C4-2B (cell line): ENCODE results near the gene OPCML.

ENCODE experiments used
- H3K27ac ChIP-seq: fragments of 450-650 bp; 2 replicates; pipeline ENCODE4 v1.5.1; 2017
- CTCF ChIP-seq: fragments of 450-650 bp; conservative IDR thresholded peaks from 2 replicates; pipeline ENCODE4 v1.5.1; 2017; ENCODE audit warnings: mild to moderate bottlenecking
- ZFX ChIP-seq: fragments of 450-650 bp; IDR thresholded peaks from 2 replicates; pipeline ENCODE4 v1.6.1; 2017

The OPCML gene

DNA sequence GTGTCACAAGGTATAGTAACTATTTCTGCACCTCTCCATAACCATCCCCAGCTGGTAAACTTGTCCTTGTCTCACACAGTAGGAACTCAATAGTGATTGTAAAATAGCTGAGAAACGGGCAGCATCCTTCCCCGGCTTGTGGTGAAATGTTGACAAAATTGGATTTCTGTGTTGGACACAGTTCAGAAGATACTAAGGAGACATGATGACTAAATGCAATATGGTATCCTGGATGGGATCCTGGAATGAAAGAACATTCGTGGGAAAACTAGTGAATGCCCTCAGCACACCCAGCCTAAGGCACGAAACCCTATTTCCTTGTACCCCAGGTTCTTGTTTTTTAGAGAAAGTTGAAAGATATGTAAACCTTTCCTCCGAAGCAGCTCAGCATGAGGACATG is 18.8 kb upstream of the OPCML start:
- no peak overlapping the region for H3K27ac ChIP-seq
- no peak for TF ChIP-seq CTCF

DNA sequence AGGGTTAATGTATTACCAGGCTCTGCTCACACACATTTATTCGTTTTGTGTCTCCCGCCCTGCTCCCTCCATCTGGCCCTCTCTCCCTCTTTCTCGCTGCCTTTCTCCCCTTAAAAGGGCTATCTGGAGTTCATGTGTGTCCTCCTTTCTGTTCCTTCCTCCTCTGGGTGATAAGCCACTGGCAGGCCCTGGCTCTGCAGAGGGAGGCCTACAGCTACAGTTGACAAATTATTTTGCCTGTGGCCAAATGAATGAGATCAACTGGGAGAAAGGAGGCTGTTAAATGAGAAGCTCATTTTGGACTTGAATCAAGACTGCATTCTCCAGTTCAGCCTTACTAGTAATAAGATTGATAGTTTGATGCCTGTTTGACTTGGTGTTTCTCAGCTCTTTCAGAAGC is 17.5 kb upstream of the OPCML start:
- H3K27ac ChIP-seq = no peak overlapping the region
- TF ChIP-seq CTCF = no peak
- TF ChIP-seq ZFX = no peak

DNA sequence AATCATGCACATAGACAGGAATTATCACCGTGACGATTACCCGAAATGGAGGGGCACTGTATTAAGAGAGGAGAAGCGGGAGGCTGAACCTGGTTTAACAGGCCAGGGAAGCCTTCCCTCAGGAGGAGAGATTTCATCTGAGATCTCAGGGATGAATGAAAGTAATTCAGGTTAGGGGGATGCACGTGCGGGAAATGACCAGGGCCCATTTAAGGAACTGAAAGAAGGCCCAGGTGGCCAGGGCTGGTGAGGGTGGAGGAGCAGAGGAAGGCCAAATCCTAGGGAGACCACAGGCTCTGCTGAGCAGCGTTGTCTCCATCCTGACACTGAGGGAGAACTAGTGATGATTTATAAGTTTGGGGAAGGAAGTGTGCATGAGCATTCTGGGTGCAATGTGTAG is 16.3 kb upstream of the OPCML start:
- no peak for TF ChIP-seq ZFX
- TF ChIP-seq CTCF = no peak
- no peak overlapping the region for H3K27ac ChIP-seq

DNA sequence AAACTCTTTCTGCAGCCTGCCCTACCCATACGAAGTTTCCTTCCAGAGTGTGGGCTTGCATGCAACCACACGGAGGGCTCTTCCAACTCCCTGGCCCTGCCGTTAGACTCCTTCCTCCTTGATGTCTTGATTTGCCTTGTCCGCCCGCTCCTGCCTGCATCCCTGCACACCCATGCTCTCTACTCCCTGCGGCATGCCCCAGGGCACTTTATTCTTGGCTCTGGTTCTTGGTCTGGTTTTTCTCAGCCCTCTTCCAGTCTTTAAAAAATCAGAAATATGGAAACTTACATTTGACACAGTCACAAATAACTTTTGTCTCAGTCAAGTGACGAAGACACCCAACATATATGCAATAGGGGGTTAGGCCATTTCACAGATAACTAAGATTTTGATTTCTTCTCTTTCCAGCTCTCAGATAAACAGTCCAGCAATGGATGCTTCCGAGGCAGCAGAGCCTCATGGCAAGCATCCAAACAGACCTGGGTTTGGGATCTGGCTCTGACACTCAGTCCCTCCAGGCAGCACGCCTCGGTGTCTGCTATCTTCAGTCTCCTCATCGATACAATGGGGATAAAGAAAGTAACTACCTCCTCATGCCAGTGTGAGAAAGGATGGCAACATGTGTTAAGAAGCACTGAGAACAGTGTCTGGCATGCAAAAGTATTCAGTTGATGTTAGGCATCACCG is 15.7 kb upstream of the OPCML start:
- TF ChIP-seq ZFX (no peak), CTCF (no peak)
- no peak overlapping the region for H3K27ac ChIP-seq

GRCh38 chr11:133545199-133545803 is 13.0 kb upstream of the OPCML start:
- TF ChIP-seq ZFX (no peak), CTCF (no peak)
- H3K27ac ChIP-seq = no peak overlapping the region

GRCh38 chr11:133541720-133542095 is 9.4 kb upstream of the OPCML start:
- TF ChIP-seq ZFX (no peak), CTCF (no peak)
- no peak overlapping the region for H3K27ac ChIP-seq

- H3K27ac ChIP-seq = no peak overlapping the region
- TF ChIP-seq ZFX = no peak
- no peak for TF ChIP-seq CTCF
Observed at GRCh38 chr11:133541021-133541719, 8.9 kb upstream of the OPCML start.
